ENCODE data around the gene KL.

- TF ChIP-seq, protein P1, sequence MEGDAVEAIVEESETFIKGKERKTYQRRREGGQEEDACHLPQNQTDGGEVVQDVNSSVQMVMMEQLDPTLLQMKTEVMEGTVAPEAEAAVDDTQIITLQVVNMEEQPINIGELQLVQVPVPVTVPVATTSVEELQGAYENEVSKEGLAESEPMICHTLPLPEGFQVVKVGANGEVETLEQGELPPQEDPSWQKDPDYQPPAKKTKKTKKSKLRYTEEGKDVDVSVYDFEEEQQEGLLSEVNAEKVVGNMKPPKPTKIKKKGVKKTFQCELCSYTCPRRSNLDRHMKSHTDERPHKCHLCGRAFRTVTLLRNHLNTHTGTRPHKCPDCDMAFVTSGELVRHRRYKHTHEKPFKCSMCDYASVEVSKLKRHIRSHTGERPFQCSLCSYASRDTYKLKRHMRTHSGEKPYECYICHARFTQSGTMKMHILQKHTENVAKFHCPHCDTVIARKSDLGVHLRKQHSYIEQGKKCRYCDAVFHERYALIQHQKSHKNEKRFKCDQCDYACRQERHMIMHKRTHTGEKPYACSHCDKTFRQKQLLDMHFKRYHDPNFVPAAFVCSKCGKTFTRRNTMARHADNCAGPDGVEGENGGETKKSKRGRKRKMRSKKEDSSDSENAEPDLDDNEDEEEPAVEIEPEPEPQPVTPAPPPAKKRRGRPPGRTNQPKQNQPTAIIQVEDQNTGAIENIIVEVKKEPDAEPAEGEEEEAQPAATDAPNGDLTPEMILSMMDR (IDR thresholded peaks at IDR 0.05; ENCODE audit: borderline replicate concordance, extremely low read depth, low read length, poor library complexity, severe bottlenecking), result no peak
- no peak for TF ChIP-seq EZH2 (IDR thresholded peaks at IDR 0.05; ENCODE audit: borderline replicate concordance, low read depth, low read length, severe bottlenecking)
These were observed at the start of gene KL for GRCh38 chr13:33016414-33017322.
